Activated CD8-positive, alpha-beta T cell treated with anti-CD3 and anti-CD28 coated beads for 36 hours (primary cell): Measurements from ENCODE around the gene BPIFA1. TPM values are rescaled to one million over a fixed set of nuclear protein-coding genes. Genes with fewer than 3 reads are reported as not detected.

Experiments used
- ATAC-seq: fragments of 200-7000 bp; cut with Tn5 transposase; one replicate; pipeline ENCODE4 v1.10.0; 2021; ENCODE audit warnings: mild to moderate bottlenecking, moderate library complexity
- CTCF ChIA-PET: fragments of 350-600 bp; sonication (Branson Sonifier 250); formaldehyde crosslinking; loops from one replicate; lab custom pipeline; 2021; ENCODE audit warnings: antibody characterized with exemption; lab: Charles Lee
- POLR2A ChIA-PET: fragments of 350-600 bp; sonication (Branson Sonifier 250); formaldehyde crosslinking; loops from one replicate; lab custom pipeline; 2021; ENCODE audit warnings: antibody characterized with exemption; lab: Charles Lee
- DNase-seq: peaks from one replicate; pipeline ENCODE4 v3.0.0-alpha.2; 2020
- H3K27ac Mint-ChIP-seq: one replicate; pipeline ENCODE4 v1.8.0; 2021; ENCODE audit warnings: mild to moderate bottlenecking, mixed read lengths
- H3K27me3 Mint-ChIP-seq: one replicate; pipeline ENCODE4 v1.8.0; 2021; ENCODE audit warnings: mixed read lengths
- H3K36me3 Mint-ChIP-seq: one replicate; pipeline ENCODE4 v1.8.0; 2021; ENCODE audit warnings: low read depth, mixed read lengths
- H3K4me1 Mint-ChIP-seq: one replicate; pipeline ENCODE4 v1.8.0; 2021; ENCODE audit warnings: low read depth, mixed read lengths
- H3K4me3 Mint-ChIP-seq: one replicate; pipeline ENCODE4 v1.8.0; 2021; ENCODE audit warnings: mild to moderate bottlenecking, moderate library complexity, mixed read lengths
- H3K9me3 Mint-ChIP-seq: one replicate; pipeline ENCODE4 v1.8.0; 2021; ENCODE audit warnings: mixed read lengths
- CTCF ChIP-seq: fragments of 200-600 bp; IDR thresholded peaks from one replicate; pipeline ENCODE4 v1.8.0; 2022; ENCODE audit warnings: antibody characterized with exemption, mild to moderate bottlenecking
- intact Hi-C: fragments of 100-400 bp; cut with micrococcal nuclease; formaldehyde crosslinking; loops from one replicate; pipeline ENCODE4 v1.10.0; 2022
- total RNA-seq, 2 experiments: library from RNA; stranded (reverse); gene quantifications; one replicate each; pipeline ENCODE4 v1.2.3, GENCODE V29; 2021

The BPIFA1 gene
- total RNA-seq, 2 experiments from 2014 or later = not detected

GRCh38 chr20:33255005-33255404, 19.2 kb downstream of the BPIFA1 start:
- Mint-ChIP-seq H3K27me3 (peaks cover 4% of the 10 kb centered on the region), H3K9me3 (no peaks in the 10 kb centered on the region), H3K4me3 (no peak overlapping the region), H3K4me1 (no peaks in the 10 kb centered on the region), H3K27ac (no peak overlapping the region), H3K36me3 (no peaks in the 10 kb centered on the region)
- POLR2A ChIA-PET = no interaction called here
- ATAC-seq (no peak), DNase-seq (no peak)
- intact Hi-C loops = no loop called here
- TF ChIP-seq CTCF = no peak
- CTCF ChIA-PET = no interaction called here

GRCh38 chr20:33257237-33257636, 21.4 kb downstream of the BPIFA1 start:
- no peak overlapping the region for H3K4me3 Mint-ChIP-seq
- ChIA-PET POLR2A (interaction anchor here (0.6 kb wide), 1 partner anchor 149 kb away, joined by 3 read pairs; no protein-coding TSS in a partner anchor), CTCF (no interaction called here)

GRCh38 chr20:33259371-33259770, 23.6 kb downstream of the BPIFA1 start:
- POLR2A ChIA-PET = interaction anchor here (0.7 kb wide), 1 partner anchor 40 kb away, joined by 5 read pairs; no protein-coding TSS in a partner anchor
- intact Hi-C loops = no loop called here
- Mint-ChIP-seq H3K27me3 (peaks cover 10% of the 10 kb centered on the region), H3K9me3 (no peaks in the 10 kb centered on the region), H3K4me1 (no peaks in the 10 kb centered on the region), H3K27ac (no peak overlapping the region), H3K36me3 (no peaks in the 10 kb centered on the region), H3K4me3 (no peak overlapping the region)
- ATAC-seq = no peak
- CTCF ChIA-PET = interaction anchor here (0.8 to 1.6 kb wide), 2 partner anchors 12 to 26 kb away, joined by 3 read pairs; no protein-coding TSS in a partner anchor
- DNase-seq = no peak
- no peak for TF ChIP-seq CTCF

More at GRCh38 chr20:33257237-33257636, 21.4 kb downstream of the BPIFA1 start:
- TF ChIP-seq CTCF = no peak
- Mint-ChIP-seq H3K27me3 (peaks cover 11% of the 10 kb centered on the region), H3K4me1 (no peaks in the 10 kb centered on the region), H3K36me3 (no peaks in the 10 kb centered on the region), H3K27ac (no peak overlapping the region), H3K9me3 (no peaks in the 10 kb centered on the region)
- ATAC-seq (no peak), DNase-seq (no peak)
- intact Hi-C loops = no loop called here

GRCh38 chr20:33261465-33261864, 25.7 kb downstream of the BPIFA1 start:
- Mint-ChIP-seq H3K27me3 (peaks cover 10% of the 10 kb centered on the region), H3K4me1 (no peaks in the 10 kb centered on the region), H3K4me3 (no peak overlapping the region), H3K9me3 (no peaks in the 10 kb centered on the region), H3K27ac (no peak overlapping the region), H3K36me3 (no peaks in the 10 kb centered on the region)
- DNase-seq (no peak), ATAC-seq (no peak)
- intact Hi-C loops = no loop called here
- POLR2A ChIA-PET = no interaction called here
- CTCF ChIA-PET = interaction anchor here (0.7 to 2.8 kb wide), 5 partner anchors 12 to 360 kb away, joined by 3 to 17 read pairs (median 4); no protein-coding TSS in a partner anchor
- TF ChIP-seq CTCF = no peak

- intact Hi-C loops = no loop called here
Observed at GRCh38 chr20:33262658-33263065, 26.9 kb downstream of the BPIFA1 start.

More at GRCh38 chr20:33262658-33263065, 26.9 kb downstream of the BPIFA1 start:
- no peaks in the 10 kb centered on the region for H3K9me3 Mint-ChIP-seq
- H3K4me1 Mint-ChIP-seq = no peaks in the 10 kb centered on the region
- H3K36me3 Mint-ChIP-seq = no peaks in the 10 kb centered on the region
- CTCF ChIA-PET = interaction anchor here (0.6 to 2.8 kb wide), 12 partner anchors 9 to 60 kb away, joined by 3 to 17 read pairs (median 4); no protein-coding TSS in a partner anchor
- H3K4me3 Mint-ChIP-seq = no peak overlapping the region
- H3K27me3 Mint-ChIP-seq = peaks cover 12% of the 10 kb centered on the region
- POLR2A ChIA-PET = no interaction called here
- ATAC-seq (peak; percentile 30), DNase-seq (peak; percentile 24)
- no peak overlapping the region for H3K27ac Mint-ChIP-seq
- TF ChIP-seq CTCF = peak; percentile 26
